Ovary (tissue), 3 donors: ENCODE measurements around the gene ARID5B.

Experiments
- EP300 ChIP-seq: sonication (generic); formaldehyde crosslinking; IDR thresholded peaks from one replicate; pipeline ENCODE4 v1.6.1; 2017; ENCODE audit warnings: antibody characterized with exemption
- TF ChIP-seq, protein P1 (sequence below), 3 donors: fragments of 450-650 bp in 2 of 3; fragments of 200-600 bp in 1 of 3; IDR thresholded peaks; one replicate each; pipeline versions ENCODE4 v1.5.1 to v1.8.0; 2016 to 2022; ENCODE audit warnings: antibody characterized with exemption in 3 of 3, mild to moderate bottlenecking in 1 of 3
- donor health status: DM: no; HTN: no; CAD: no.

DNA sequence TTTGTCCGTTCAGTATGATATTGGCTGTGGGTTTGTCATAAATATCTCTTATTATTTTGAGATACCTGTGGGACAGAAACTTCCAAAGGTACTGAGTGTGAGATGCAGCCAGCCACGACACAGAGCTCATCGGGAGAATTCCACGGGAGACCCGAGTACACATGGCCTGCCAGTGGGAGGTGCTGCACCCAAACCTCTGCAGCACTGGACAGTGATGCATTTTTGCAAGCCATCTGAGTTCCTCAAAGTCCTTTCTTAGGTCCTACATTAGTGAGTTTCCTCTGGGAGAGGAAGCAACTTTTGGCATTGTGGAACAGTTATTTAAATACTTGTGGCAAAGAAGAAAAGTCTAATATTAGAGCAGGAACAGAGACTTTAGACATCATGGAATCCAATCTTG, 77.5 kb downstream of the ARID5B start:
- TF ChIP-seq, protein P1, sequence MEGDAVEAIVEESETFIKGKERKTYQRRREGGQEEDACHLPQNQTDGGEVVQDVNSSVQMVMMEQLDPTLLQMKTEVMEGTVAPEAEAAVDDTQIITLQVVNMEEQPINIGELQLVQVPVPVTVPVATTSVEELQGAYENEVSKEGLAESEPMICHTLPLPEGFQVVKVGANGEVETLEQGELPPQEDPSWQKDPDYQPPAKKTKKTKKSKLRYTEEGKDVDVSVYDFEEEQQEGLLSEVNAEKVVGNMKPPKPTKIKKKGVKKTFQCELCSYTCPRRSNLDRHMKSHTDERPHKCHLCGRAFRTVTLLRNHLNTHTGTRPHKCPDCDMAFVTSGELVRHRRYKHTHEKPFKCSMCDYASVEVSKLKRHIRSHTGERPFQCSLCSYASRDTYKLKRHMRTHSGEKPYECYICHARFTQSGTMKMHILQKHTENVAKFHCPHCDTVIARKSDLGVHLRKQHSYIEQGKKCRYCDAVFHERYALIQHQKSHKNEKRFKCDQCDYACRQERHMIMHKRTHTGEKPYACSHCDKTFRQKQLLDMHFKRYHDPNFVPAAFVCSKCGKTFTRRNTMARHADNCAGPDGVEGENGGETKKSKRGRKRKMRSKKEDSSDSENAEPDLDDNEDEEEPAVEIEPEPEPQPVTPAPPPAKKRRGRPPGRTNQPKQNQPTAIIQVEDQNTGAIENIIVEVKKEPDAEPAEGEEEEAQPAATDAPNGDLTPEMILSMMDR (IDR thresholded peaks at IDR 0.05) = no peak
- TF ChIP-seq EP300 = no peak
